ENCODE measurements around the gene FBXL17. TPM values are rescaled to one million over a fixed set of nuclear protein-coding genes. Genes with fewer than 3 reads are reported as not detected.

The FBXL17 gene
- total RNA-seq, 1 experiment from 2014 or later, result 5.3 TPM

GRCh38 chr5:108028412-108028811 is 353.5 kb downstream of the FBXL17 start:
- Histone ChIP-seq H3K23me2 (ENCODE audit: insufficient read length, low read depth, low read length, poor library complexity, severe bottlenecking) (no peaks in the 10 kb centered on the region), H3K79me2 (ENCODE audit: insufficient read depth, low read length) (no peaks in the 10 kb centered on the region; the same call in 1 of the 2 replicates), H4K91ac (ENCODE audit: insufficient read length, low read depth, low read length) (no peak overlapping the region), H3K4me1 (ENCODE audit: insufficient read depth, low read length) (no peaks in the 10 kb centered on the region), H3K79me1 (ENCODE audit: insufficient read depth, low read depth, low read length, poor library complexity, severe bottlenecking) (no peaks in the 10 kb centered on the region), H2BK120ac (ENCODE audit: low read depth, low read length, poor library complexity, severe bottlenecking) (no peak overlapping the region), H3K18ac (ENCODE audit: insufficient read length, low read depth, low read length) (no peak overlapping the region), H3K14ac (ENCODE audit: insufficient read depth, low read length) (no peak overlapping the region), H2BK20ac (ENCODE audit: low read depth, low read length, poor library complexity, severe bottlenecking) (no peak overlapping the region), H4K5ac (ENCODE audit: insufficient read length, low read depth, low read length) (no peak overlapping the region), H4K20me1 (ENCODE audit: control insufficient read depth, insufficient read depth, insufficient read length) (no peaks in the 10 kb centered on the region), H2AFZ (ENCODE audit: low read length) (no peak overlapping the region), H4K8ac (replicated peaks; ENCODE audit: insufficient read length, low read depth, low read length) (no peak overlapping the region), H3K23ac (ENCODE audit: insufficient read length, low read depth, low read length) (no peak overlapping the region), H3K9me3 (ENCODE audit: control insufficient read depth, low read depth, low read length) (no peaks in the 10 kb centered on the region), H3T11ph (ENCODE audit: low read length) (no peak overlapping the region), H3K9ac (ENCODE audit: extremely low read depth, insufficient read length, low read length) (no peak overlapping the region), H3K56ac (ENCODE audit: insufficient read length, low read depth, low read length) (no peak overlapping the region), H2BK12ac (ENCODE audit: insufficient read length, low read depth, low read length) (no peak overlapping the region), H3K4ac (ENCODE audit: low read depth, low read length) (no peak overlapping the region), H3K27ac (ENCODE audit: insufficient read length, low read depth, low read length) (no peak overlapping the region), H2BK15ac (ENCODE audit: low read depth, low read length) (no peak overlapping the region), H2AK5ac (ENCODE audit: insufficient read length, low read length) (no peak overlapping the region), H2BK5ac (ENCODE audit: insufficient read length, low read length) (no peak overlapping the region), H3K4me2 (ENCODE audit: insufficient read depth, insufficient read length, low read length) (no peak overlapping the region), H3K27me3 (ENCODE audit: insufficient read depth, low read length) (no peaks in the 10 kb centered on the region)
- H3K4me3 Mint-ChIP-seq, result no peak overlapping the region
- peaks cover 5% of the 10 kb centered on the region in 2 experiments; a peak in 3 of 4 replicates for H3K4me1 Mint-ChIP-seq
- H3K27me3 Mint-ChIP-seq (ENCODE audit: low read depth), result no peaks in the 10 kb centered on the region
- no peak for TF ChIP-seq CTCF (conservative IDR thresholded peaks at IDR 0.05)
- peaks cover 0 to 4% (median 3%) of the 10 kb centered on the region in 3 experiments; a peak in 3 of 7 replicates for H3K36me3 Mint-ChIP-seq (ENCODE audit: insufficient read depth in 1 of 3, low read depth in 3 of 3)
- no peak for DNase-seq
- no peaks in the 10 kb centered on the region; a peak in 1 of 5 replicates for H3K9me3 Mint-ChIP-seq
- peak overlapping the region in 1 of 3 experiments; percentile 34; a peak in 1 of 7 replicates for H3K27ac Mint-ChIP-seq
